Nephron (organoid): ENCODE results near the gene CAMTA1.

Experiments used
- H3K27ac Mint-ChIP-seq, 3 experiments: 2 replicates each; pipeline ENCODE4 v1.8.0; 2020; ENCODE audit warnings: mixed read lengths in 3 of 3, mild to moderate bottlenecking in 2 of 3, moderate library complexity in 1 of 3
- H3K27me3 Mint-ChIP-seq: 2 replicates; pipeline ENCODE4 v1.8.0; 2021; ENCODE audit warnings: low read depth, mild to moderate bottlenecking, moderate library complexity, mixed read lengths
- H3K36me3 Mint-ChIP-seq: 2 replicates; pipeline ENCODE4 v1.8.0; 2020; ENCODE audit warnings: low read depth, mixed read lengths
- H3K4me1 Mint-ChIP-seq: 2 replicates; pipeline ENCODE4 v1.8.0; 2020; ENCODE audit warnings: mixed read lengths
- H3K4me3 Mint-ChIP-seq, 3 experiments: 2 replicates each; pipeline ENCODE4 v1.8.0; 2020; ENCODE audit warnings: mild to moderate bottlenecking in 3 of 3, mixed read lengths in 3 of 3, moderate library complexity in 2 of 3
- H3K9me3 Mint-ChIP-seq: 2 replicates; pipeline ENCODE4 v1.8.0; 2020; ENCODE audit warnings: mixed read lengths
- TF ChIP-seq, protein P1 (sequence below), 3 experiments: fragments of 200-600 bp; sonication (generic); IDR thresholded peaks; one replicate each; pipeline ENCODE4 v1.5.0; 2021; ENCODE audit warnings: antibody characterized with exemption in 3 of 3; ENCODE audit not compliant: unreplicated experiment in 3 of 3

The CAMTA1 gene

DNA sequence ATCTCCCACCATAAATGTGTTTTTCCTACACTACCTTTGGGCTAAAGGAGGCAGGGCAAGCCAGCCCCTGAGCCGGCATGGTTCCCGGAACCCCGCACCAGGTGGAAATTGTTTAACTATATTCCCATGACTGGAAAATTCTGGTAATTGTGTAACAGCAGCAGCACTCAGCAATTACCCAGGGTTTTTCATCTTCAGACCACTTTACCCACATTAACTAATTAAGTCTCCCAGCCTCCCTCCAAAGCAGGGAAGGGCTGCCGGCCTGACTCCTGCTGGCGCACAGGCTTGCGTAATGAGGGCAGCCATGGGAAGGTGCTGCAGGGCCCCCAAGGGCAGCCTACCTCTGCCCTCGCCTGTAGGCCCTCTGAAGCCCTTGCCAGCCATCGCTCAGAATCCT, 845.1 kb downstream of the CAMTA1 start:
- H3K4me3 Mint-ChIP-seq, result no peak overlapping the region
- H3K27ac Mint-ChIP-seq, result peak overlapping the region in 1 of 3 experiments; percentile 85
- no peaks in the 10 kb centered on the region for H3K4me1 Mint-ChIP-seq
- H3K9me3 Mint-ChIP-seq, result no peaks in the 10 kb centered on the region
- TF ChIP-seq, protein P1, sequence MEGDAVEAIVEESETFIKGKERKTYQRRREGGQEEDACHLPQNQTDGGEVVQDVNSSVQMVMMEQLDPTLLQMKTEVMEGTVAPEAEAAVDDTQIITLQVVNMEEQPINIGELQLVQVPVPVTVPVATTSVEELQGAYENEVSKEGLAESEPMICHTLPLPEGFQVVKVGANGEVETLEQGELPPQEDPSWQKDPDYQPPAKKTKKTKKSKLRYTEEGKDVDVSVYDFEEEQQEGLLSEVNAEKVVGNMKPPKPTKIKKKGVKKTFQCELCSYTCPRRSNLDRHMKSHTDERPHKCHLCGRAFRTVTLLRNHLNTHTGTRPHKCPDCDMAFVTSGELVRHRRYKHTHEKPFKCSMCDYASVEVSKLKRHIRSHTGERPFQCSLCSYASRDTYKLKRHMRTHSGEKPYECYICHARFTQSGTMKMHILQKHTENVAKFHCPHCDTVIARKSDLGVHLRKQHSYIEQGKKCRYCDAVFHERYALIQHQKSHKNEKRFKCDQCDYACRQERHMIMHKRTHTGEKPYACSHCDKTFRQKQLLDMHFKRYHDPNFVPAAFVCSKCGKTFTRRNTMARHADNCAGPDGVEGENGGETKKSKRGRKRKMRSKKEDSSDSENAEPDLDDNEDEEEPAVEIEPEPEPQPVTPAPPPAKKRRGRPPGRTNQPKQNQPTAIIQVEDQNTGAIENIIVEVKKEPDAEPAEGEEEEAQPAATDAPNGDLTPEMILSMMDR (IDR thresholded peaks at IDR 0.05; ENCODE audit: unreplicated experiment in 3 of 3), result no peak
- H3K36me3 Mint-ChIP-seq, result no peaks in the 10 kb centered on the region
- peaks cover 69% of the 10 kb centered on the region for H3K27me3 Mint-ChIP-seq

GRCh38 chr1:7632176-7632575, 846.9 kb downstream of the CAMTA1 start:
- TF ChIP-seq, protein P1 (IDR thresholded peaks at IDR 0.05; ENCODE audit: unreplicated experiment in 3 of 3), result no peak
- H3K4me1 Mint-ChIP-seq, result no peaks in the 10 kb centered on the region

DNA sequence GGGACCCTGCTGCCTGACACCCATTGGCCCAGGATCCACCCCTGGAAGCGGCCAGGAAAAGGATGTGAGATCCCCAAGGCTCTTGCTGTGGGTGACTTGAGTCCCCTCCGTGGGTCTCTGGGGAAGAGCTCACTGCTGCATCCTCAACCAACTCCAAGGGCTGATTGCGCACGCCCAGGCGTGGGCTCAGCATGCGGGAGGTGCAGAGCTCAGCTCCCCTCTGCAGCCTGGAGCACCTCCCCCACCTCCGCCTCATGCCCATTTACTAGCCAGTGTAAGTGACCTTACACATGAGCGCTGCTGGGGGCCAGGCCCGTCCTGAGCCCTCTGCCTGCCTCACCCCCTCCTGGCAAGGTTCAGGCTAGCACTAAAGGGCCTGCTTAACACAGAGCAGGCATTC, 847.4 kb downstream of the CAMTA1 start:
- no peaks in the 10 kb centered on the region for H3K4me1 Mint-ChIP-seq
- peaks cover 51% of the 10 kb centered on the region for H3K27me3 Mint-ChIP-seq
- TF ChIP-seq, protein P1 (IDR thresholded peaks at IDR 0.05; ENCODE audit: unreplicated experiment in 3 of 3), result no peak
- no peaks in the 10 kb centered on the region for H3K36me3 Mint-ChIP-seq
- H3K9me3 Mint-ChIP-seq, result no peaks in the 10 kb centered on the region
- H3K27ac Mint-ChIP-seq, result no peak overlapping the region
- no peak overlapping the region for H3K4me3 Mint-ChIP-seq

More at GRCh38 chr1:7632176-7632575, 846.9 kb downstream of the CAMTA1 start:
- Mint-ChIP-seq H3K36me3 (no peaks in the 10 kb centered on the region), H3K9me3 (no peaks in the 10 kb centered on the region), H3K4me3 (no peak overlapping the region), H3K27me3 (peaks cover 56% of the 10 kb centered on the region), H3K27ac (no peak overlapping the region)

DNA sequence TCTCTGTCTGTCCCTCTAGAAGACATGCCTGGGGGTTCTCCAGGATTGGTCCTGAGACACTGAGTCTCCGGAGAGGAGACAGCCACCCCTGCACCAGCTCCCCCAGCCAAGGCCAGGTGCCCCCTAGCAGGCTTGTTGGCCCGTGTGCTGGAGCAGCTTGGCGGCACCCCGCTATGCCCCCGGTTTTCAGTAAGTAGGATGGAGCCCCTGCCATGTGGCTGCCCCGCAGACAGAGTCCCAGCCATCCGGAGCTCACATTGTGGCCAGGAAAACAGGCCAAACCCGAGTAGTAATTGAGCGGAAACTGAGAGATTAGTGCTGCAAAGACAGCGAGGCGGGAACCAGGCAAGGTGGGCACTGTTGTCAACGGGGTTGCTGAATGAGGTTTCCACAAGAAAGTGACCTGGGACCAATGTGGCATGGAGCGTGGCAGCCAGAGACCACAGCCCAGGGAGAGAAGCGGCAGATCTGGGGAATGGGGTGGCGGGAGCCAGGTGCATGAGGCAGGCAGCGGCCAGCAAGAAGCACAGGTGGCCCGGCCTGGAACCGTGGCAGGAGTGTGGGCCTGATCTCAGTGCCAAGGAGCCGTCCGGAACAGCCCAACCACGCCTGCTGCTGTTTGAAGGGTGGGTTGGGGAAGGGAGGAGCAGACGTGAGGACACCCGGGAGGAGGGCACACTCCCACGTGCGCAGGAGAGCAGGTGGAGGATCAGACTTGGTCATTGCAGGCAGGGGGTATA, 848.4 kb downstream of the CAMTA1 start:
- Mint-ChIP-seq H3K9me3 (no peaks in the 10 kb centered on the region), H3K27me3 (peaks cover 41% of the 10 kb centered on the region), H3K4me3 (no peak overlapping the region), H3K36me3 (no peaks in the 10 kb centered on the region), H3K4me1 (no peaks in the 10 kb centered on the region), H3K27ac (peak overlapping the region in 1 of 3 experiments; percentile 52)
- TF ChIP-seq, protein P1 (IDR thresholded peaks at IDR 0.05; ENCODE audit: unreplicated experiment in 3 of 3), result no peak

GRCh38 chr1:7634546-7635240, 849.4 kb downstream of the CAMTA1 start:
- Mint-ChIP-seq H3K36me3 (no peaks in the 10 kb centered on the region), H3K27ac (no peak overlapping the region), H3K4me3 (no peak overlapping the region), H3K4me1 (no peaks in the 10 kb centered on the region), H3K27me3 (peaks cover 35% of the 10 kb centered on the region), H3K9me3 (no peaks in the 10 kb centered on the region)
- TF ChIP-seq, protein P1 (IDR thresholded peaks at IDR 0.05; ENCODE audit: unreplicated experiment in 3 of 3), result no peak
